GM18870 (cell line): ENCODE measurements around the gene GBA2.

ENCODE experiments used
- ATAC-seq: cut with Tn5 transposase; IDR thresholded peaks from one replicate; pipeline ENCODE4 v1.9.1; 2021; ENCODE audit warnings: moderate library complexity; ENCODE audit not compliant: unreplicated experiment

GBA2 gene

DNA sequence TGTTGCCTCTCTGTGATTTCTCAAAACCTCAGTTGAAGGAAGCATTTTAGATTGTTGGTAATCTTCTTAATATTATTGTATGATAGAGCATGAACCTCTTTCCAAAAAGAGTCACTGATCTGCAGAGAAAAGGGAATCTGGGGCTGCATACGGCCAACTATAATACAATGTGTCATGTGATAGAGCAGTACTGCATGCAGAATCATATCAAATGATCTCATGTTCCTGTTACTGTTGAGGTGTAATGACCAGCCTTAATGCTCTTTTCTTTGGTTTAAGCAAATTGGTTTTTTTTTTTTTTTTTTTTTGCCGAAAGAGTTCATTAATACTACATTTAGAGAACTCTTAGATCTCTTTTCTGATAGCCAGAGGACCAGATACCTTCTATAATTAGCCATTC, 18.0 kb upstream of the GBA2 start:
- no peak for ATAC-seq

DNA sequence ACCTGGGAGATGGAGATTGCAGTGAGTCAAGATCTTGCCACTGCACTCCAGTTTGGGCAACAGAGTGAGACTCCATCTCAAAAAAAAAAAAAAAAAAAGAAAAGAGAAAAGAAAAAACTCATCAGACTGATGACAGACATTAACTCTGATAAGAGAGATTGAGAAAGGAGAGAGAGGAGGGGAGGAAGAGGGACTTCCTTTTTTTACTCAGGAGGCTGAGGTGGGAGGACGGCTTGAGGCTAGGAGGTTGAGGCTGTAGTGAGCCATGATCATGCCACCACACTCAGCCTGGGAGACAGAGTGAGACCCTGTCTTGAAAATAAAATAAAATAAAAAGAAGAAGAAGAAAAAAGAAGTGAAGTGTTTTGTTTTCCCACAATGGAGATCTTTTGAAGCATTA, 14.8 kb upstream of the GBA2 start:
- no peak for ATAC-seq

DNA sequence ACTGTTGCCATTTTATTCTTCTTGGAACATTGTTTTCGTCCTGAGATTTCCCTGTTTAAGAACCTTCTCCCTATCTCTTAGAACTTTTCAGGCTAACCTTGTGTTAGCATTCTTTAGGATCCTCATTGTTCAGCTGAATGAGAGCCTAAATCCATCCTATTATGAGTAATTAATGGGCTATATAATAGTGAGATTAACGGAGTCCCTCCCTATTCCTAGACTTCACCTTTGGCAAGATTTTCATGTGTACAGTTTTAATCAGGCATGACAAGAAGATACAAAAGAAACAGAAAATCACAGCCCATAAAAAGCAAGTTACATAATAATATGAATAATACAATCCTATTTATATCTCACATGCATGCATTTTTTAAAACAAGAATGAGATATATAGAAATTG, 14.2 kb upstream of the GBA2 start:
- ATAC-seq, result no peak

DNA sequence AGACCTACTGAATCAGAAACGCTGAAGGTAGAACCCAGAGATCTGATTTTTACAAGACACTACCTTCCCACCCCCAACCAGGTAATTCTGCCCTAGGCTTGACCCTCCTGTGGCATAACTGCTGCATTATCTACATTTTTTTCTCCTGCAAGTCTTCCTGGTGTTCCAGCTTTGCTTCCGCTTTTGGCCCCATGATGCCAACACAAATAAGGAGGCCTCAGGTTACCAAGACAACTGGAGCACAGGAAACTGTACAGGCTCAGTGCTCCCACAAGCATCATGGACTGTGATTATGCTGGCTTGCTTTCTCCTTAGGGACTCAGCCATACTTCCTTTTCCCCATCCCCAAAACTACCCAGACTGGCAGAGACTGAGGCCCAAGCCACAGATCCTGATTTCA, 11.6 kb upstream of the GBA2 start:
- no peak for ATAC-seq

DNA sequence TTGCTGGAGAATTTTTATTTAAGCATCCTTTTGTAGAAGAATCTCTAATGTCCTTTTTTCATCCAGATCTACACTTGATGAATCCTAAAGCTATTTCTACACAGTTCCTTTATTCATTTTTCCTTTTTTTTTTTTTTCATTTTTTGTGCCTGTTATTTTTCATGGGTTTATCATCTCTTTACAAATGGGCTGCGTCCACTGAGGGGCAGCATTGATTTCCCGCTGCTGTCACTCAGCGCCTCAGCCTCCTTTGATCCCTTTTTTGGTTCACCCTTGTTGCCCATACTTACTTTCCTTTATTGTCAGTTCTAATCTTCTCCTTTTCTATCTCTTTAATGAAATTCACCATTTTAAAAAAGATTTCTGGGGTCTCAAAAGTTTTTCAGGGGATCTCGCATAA, 10.8 kb upstream of the GBA2 start:
- no peak for ATAC-seq

DNA sequence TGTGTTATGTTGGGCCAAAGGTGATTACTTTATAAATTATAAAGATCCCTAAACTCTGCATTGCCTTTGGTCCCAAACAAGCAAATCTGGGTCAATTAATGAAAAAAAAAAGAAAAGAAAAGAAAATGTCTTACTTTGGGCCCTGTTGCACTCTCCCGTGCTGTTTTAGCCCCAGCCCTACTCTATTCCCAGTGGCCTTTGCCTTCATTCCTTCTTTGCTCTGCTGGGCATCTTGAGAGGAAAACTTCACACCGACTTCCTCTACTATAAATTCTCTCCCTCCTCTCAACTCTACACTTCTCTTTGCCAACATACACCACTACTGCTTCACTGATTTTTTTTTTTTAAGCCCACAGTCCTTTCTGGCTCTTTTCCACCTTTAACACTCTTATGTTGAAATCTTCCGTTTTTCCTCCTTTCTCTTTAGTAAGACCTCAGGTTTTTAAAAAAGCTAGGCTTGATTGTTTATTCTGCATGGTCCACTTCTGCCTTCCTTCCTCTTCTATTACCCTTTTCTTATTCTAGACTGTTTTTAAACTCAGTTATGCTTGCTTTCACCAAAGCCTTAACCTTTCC, 9.5 kb upstream of the GBA2 start:
- ATAC-seq, result no peak

DNA sequence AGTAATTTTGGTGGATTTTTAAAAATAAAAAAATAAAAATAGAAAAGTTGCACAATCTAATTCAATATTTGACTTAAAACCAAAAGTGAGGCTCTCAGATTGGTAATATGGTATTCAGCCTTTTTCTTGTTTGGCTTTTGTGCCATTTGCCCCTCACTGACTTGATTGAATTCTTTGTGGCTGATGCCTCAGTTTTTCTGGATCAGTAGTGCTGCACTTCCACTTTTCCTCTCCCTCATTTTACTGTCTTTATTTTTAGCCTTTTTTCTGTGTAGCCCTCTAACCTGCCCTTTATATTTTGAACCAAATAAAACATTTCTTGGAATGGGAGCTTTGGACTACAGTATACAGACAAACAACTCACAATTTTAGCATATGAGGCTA, 8.9 kb upstream of the GBA2 start:
- no peak for ATAC-seq

DNA sequence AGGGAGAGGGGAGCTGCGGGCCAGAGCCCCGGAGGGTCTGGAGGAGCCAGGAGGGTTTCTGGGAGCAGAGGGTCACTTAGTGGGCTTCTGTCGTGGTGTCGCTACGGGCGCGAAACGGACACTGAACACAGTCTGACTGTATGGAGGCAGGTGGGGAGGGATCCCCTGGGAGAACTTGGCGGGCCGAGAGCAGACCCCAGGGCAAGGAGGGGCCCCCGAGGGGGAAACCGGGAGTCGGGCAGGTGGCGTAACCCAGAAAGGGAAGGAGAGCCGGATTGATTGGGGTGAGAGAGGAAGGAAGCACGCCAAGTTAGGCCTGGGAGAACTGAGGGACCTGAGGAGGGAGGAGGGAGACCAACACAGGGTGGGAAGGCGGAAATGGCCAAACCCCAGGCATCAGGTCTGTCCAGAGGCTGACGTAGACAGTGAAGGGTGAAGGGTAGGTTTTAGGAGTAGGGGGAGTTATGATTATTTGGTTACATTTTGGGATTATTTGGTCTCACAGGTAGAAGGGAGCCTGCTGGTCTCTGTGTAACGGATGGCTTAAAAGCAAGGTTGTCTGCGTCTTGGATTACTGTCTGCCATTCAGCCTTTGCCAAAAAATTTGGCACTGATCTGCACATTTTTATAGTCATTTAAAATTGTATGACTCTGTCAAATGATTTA, 8.3 kb upstream of the GBA2 start:
- ATAC-seq, result no peak

DNA sequence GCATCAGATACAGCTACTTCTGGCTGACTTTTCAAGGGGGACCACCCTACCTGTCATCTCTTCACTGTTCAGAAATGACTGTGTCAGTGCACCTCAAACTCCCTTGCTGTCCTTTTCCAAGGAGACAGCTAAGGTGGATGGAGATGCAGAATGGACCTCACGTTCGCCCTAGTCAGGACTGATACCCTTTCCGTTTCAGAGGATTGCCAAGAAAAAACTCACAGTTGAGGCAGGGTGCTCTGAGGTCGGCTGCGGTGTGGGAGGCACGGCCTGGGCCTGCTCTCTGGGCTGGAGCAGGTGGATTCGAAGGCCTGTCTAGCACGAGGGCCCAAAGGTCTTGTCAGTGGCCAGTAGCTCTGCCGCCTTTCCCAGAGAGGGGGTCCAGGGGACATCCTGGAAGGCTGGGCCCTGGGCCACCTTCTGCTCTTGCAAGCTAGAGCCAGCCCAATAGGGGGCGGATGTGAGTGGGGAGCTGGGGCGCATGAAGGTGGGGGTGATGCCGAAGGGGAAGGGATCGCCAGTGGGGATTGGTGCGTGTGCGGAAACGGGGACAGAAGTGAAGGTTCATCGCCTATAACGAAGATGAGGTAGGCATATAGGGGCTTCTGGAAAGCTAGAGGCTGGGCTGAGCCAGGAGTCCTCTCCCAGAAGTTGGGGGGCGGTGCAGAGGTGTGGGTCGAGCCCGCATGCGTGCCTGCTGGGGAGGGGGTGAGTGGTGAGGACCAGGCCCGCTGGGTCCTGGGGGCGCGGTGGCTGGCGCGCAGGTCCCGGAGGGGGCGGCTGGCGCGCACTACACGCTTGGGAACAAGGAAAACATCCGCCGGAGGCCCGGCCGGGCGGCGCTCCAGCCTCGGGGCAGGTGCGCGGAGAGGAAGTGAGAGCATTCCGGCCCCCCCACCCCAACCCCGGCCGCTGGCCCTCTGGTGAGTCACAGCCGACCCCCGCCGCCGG, 7.5 kb upstream of the GBA2 start:
- no peak for ATAC-seq

DNA sequence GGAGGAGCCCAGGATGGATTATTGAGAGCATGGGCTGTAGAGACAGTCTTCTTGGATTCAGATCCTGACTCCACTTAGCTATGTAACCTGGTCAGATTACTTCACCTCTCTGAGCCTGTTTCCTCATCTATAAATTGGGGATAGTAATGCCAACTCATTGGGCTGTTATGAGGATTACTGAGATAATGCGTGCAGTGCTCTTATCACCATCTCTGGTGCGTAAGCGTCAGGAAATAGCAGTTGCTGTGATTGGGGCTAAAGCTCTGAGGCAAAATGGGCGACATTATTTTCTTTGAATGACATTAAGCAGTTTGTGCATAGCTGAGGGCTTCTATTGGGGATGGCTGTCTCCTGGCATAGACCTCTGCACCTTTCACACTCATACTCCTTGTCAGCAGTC, 6.0 kb upstream of the GBA2 start:
- no peak for ATAC-seq

DNA sequence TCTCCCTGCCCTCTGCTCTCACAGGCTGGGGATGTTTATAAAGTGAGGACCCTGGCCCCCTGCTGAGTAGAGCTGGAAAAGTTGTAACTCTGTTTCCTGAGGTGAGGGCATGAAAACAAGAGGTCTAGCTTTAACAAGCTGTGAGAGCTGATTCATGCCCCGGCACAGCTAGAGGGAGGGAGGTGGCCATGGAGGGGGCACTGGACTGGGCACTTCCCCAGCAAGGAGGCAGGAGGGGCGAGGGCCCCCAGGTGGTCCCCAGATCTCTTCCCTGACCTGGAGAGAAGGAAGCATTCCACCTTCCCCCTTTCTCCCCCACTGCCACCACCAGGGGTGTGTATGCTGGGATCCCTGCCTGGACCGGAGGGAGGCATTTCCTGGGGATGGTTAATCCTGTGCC, 5.2 kb upstream of the GBA2 start, which contains the start of gene MSMP:
TSS of gene MSMP (minus strand) at position 13 of the 400 bp plus-strand sequence. CDS start 147 bp downstream, outside the sequence.
- ATAC-seq, result no peak

DNA sequence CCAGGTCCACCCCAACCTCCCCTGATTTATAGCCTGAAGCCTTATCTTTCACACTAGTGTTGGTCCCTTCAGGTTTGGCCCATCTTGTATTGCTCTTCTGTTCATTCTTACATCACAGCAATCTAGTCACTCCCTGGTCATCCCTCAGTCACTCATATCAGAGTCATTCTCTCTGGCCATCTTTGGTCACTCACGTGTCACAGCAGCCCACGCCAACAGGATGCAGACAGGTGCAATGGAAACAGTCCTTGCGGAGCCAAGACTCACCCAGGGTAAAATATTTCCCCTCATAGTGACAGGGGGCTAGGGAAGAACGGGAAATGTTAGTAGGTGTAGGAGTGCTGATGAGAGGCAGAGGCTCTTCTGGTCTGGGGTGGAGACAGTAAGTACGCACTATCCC, 4.4 kb upstream of the GBA2 start:
- ATAC-seq, result no peak

DNA sequence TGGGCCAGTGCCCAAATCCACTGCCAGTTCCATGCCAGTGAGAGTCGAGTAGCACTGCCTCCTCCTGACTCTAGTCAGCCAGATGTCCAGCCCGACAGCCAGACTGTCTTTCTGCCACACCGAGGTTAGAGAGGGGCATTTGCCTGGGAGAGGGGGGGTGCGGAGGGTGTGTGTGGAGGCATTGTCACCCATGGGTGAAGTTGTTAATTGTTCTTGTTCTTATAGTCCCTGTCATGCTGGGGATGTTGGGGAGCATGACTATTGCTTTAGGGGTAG, 1.2 kb upstream of the GBA2 start:
- no peak for ATAC-seq

DNA sequence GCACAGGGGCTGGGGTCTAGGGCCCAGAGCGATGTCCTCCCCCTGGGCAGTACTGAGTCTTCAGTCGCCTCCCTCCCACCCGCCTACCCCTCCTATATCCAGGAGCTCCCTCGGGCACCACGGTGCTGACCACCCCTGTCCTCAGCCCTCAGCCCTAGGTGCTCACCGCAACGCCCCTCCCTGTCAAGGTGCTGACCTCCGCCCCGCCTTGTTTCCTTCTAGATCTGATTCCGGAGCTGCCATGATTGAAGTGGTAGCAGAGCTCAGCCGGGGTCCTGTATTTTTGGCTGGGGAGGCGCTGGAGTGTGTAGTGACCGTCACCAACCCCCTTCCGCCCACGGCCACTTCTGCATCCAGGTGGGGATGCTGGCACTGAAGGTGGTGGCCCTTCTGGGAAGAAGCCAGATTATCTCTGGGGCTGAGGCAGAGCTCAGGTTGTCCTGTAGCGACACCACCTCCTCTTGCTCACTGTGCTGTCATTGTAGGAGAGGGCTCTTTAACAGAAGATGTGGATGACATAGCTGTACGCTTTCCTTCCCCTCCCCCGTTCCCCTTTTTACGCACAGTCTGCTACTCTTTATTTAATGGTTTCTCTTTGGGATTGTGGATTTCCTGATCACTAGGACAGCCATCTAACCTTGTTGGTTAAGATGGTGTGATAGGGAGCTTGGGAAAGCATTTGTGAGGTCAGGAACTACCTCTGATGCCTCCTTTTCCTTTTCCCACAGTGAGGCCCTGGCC, 657 bp upstream of the GBA2 start:
- no peak for ATAC-seq

DNA sequence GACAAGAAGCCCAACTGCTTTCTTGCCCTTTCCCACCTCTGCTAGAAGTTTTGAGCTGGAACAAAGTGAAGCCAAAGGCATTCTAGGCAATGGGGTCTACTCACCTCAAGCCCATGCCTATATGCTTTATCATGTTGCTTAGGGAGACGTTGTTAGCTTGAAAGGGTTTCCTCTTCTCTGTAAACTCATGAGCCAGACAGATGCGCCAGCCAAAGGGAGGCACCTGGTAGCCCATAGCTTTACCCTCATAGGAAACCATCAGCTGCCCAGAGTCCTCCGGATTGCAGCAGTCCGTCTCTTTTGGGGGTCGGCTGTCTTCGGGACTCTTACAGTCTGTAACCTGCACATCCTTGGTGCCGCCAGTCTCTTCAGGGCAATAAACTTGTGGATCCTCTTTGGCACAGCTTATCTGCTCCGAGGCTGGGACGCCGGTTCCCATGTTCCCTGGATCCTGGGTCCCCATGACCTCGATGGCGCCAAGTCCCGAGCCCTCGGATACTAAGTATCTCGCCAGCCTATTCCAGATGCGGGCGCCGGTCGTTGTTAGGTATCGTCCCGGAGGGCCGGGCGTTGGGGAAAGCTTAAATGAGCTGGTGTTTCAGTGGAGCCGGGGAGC, 678 bp downstream of the GBA2 start:
- ATAC-seq, result no peak

DNA sequence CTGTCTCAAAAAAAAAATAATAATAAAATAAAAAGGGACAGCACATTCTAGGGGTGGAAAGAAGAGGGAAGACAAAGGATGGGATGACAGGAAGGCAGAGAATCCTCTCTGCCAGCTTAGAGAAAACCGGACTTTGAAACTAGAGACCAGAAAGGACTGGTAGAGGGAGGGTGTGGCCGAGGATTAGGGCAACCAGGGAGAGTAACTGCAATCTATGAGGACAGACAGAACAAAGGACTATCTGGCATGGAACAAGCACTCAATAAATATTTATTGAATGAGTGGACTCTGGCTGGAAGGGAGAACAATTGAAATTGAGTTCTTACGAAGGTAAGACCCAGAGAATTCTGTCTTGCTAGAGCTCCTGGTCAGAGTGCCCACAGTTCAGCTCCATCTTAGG, 2.4 kb downstream of the GBA2 start:
- no peak for ATAC-seq

DNA sequence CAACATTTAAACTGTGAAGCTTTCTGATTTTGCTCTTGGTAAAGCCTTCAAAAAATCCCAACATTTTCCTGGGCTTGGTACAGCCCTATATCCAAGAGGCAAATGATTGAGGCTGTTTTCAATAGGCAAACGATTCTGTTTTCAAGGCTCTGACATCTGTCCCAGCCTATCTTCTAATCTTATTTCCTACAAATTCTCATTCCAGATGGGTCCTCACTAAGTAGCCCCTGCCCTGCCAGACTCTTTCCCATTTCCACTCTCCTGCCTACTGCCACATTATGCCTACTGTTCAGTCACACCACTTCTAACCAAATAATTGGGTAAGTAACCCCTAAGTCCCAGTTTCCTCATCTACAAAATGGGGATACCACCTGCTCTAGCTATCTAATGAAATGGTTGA, 3.5 kb downstream of the GBA2 start:
- no peak for ATAC-seq

DNA sequence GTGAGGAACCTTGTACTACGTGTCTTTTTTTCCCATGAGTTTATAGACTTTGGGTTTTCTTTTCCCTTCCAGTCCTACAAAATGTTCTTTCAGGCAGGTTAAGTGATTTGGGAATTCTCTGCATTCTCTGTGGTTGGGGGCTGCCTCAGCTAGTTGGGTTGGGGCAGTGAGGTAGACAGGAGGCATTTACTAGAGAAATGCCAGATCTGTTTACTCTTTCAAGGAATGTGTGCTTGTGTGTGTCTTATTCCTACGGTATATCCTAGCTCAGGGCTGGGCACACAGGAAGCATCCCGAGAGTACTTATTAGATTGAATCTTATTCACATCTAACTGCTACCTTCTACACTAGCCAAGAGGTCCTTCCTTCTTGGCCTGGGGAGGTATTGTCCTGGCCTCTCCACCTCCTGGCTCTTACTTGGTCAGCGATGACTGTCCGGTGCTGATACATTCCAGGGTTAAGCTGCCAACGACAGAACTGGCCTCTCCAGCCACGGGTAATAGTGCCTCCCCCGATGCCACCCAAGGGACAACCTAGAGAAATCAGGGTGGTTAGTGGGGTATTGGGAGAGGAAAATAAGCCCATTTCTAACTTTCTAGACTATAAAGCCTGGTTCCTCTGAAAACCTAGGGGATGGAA, 5.0 kb downstream of the GBA2 start:
- ATAC-seq, result no peak

DNA sequence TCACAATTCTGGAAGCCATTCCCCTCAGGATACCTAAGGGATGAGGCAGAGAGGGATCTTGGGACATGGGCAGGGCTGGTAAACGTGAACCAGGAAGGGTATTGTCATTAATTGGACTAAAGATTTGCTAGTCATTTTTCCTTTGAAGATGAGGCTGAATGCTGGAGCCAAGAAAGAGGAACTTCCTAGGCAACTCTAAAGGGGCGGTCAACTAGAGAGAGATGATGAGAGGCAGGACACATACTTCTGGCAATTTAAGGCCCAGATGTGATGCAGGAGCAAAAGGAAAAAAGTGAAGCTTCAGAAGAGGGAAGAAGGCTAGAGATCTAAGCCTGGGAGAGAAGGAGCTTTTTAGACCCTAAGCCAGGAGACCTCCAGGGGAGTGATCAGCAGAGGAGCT, 5.6 kb downstream of the GBA2 start:
- no peak for ATAC-seq

DNA sequence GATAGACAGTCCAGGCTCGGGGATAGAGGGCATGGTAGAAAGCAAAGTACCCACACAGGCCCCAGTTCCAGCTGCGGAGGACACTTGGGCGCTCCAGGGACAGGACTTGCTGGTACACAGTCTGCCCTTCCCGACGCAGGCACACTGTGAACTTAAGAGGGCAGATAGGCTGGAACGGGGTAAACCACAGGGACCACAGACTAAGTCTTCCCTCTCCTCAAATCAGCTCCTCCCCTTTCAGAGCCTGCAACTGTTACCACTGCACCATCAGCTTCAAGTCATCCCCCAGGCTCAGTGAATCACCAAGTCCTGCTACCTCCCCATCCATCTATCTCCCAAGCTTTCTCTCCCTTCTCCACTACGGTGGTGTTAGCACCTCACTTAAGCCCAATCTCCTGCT, 7.3 kb downstream of the GBA2 start:
- ATAC-seq, result no peak

DNA sequence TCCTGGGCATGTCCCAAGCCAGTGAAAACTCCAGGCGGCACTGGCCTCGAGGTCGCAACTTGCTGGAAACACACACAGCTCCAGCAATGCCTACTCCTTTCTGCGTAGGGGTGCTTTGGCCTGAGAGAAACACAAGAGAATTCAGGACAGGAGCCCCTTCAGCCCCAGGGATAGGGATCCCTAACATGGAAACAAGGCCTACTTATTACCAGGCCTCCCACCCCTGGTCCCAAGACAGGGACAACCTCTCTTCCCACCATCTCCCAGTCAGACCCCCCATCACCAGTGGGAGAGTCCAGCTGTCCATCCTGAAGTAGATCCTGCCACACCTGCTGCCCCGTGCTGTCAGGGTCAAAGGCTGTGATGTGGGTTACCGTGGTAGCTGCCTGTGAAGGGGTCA, 8.8 kb downstream of the GBA2 start:
- no peak for ATAC-seq
